PC-9 (cell line): ENCODE results near the gene MYO3B. TPM values are rescaled to one million over a fixed set of nuclear protein-coding genes. Genes with fewer than 3 reads are reported as not detected.

ENCODE experiments used
- BruUV-seq: library from RNA; stranded (reverse); fragments of 400-500 nt; replicated peaks from 2 replicates; lab custom pipeline; 2021; lab: Mats Ljungman, UMichigan
- CTCF ChIA-PET: fragments of 300-600 bp; sonication (Branson Sonifier 250); formaldehyde crosslinking; loops from one replicate; lab custom pipeline; 2022; ENCODE audit warnings: antibody characterized with exemption; lab: Charles Lee
- POLR2A ChIA-PET: fragments of 300-600 bp; sonication (Branson Sonifier 250); formaldehyde crosslinking; loops from one replicate; lab custom pipeline; 2022; ENCODE audit warnings: antibody characterized with exemption; ENCODE audit not compliant: unreplicated experiment; lab: Charles Lee
- DNase-seq, 2 experiments: peaks; one replicate each; pipeline versions ENCODE4 v3.0.0 to v3.0.0-alpha.2; 2015 to 2022; ENCODE audit warnings: mixed read lengths in 1 of 2
- H2AFZ ChIP-seq: fragments of 200-600 bp; sonication (generic); 2 replicates; pipeline ENCODE4 v1.8.1; 2017; ENCODE audit warnings: antibody characterized with exemption
- H3F3A ChIP-seq: fragments of 200-600 bp; sonication (generic); 2 replicates; pipeline ENCODE4 v1.8.1; 2017; ENCODE audit warnings: antibody characterized with exemption, mild to moderate bottlenecking, low read depth; ENCODE audit not compliant: insufficient read depth
- H3K27ac ChIP-seq: fragments of 200-600 bp; sonication (generic); 2 replicates; pipeline ENCODE4 v1.6.1; 2016; ENCODE audit warnings: mixed run types
- H3K27me3 ChIP-seq: fragments of 200-600 bp; sonication (generic); 2 replicates; pipeline ENCODE4 v1.6.1; 2016; ENCODE audit warnings: low read depth, mixed run types; ENCODE audit not compliant: insufficient read depth
- H3K36me3 ChIP-seq: fragments of 200-600 bp; sonication (generic); 2 replicates; pipeline ENCODE4 v1.6.1; 2016; ENCODE audit warnings: low read depth, mixed run types
- H3K4me1 ChIP-seq: fragments of 200-600 bp; sonication (generic); replicated peaks from 2 replicates; pipeline ENCODE4 v1.6.1; 2016; ENCODE audit warnings: mixed run types; ENCODE audit not compliant: insufficient read depth
- H3K4me2 ChIP-seq: fragments of 200-600 bp; sonication (generic); 2 replicates; pipeline ENCODE4 v1.6.1; 2017; ENCODE audit warnings: mixed run types
- H3K4me3 ChIP-seq: fragments of 200-600 bp; sonication (generic); 2 replicates; pipeline ENCODE4 v1.6.1; 2016; ENCODE audit warnings: mixed run types
- H3K79me2 ChIP-seq: fragments of 200-600 bp; sonication (generic); 2 replicates; pipeline ENCODE4 v1.6.1; 2017; ENCODE audit warnings: low read depth, mixed run types
- H3K9me2 ChIP-seq: fragments of 200-600 bp; sonication (generic); 2 replicates; pipeline ENCODE4 v1.8.1; 2017; ENCODE audit warnings: mild to moderate bottlenecking; ENCODE audit not compliant: insufficient read depth
- H3K9me3 ChIP-seq: fragments of 200-600 bp; sonication (generic); 2 replicates; pipeline ENCODE4 v1.8.1; 2016; ENCODE audit warnings: low read depth; ENCODE audit not compliant: insufficient read depth
- H4K20me1 ChIP-seq: fragments of 200-600 bp; sonication (generic); 2 replicates; pipeline ENCODE4 v1.8.1; 2017; ENCODE audit not compliant: insufficient read depth
- EZH2 ChIP-seq: fragments of 200-600 bp; sonication (generic); IDR thresholded peaks from 2 replicates; pipeline ENCODE4 v1.8.0; 2017; ENCODE audit warnings: antibody characterized with exemption, low read depth
- intact Hi-C: fragments of 100-400 bp; cut with micrococcal nuclease; formaldehyde crosslinking; loops from one replicate; pipeline ENCODE4 v1.10.0; 2022; ENCODE audit not compliant: unreplicated experiment
- total RNA-seq: library from RNA; stranded (reverse); gene quantifications from 2 replicates; pipeline ENCODE4 v1.2.3, GENCODE V29; 2021
- TF ChIP-seq, protein P1 (sequence below): fragments of 200-600 bp; sonication (generic); conservative IDR thresholded peaks from 2 replicates; pipeline ENCODE4 v1.6.1; 2017; ENCODE audit warnings: mixed run types, antibody characterized with exemption, mild to moderate bottlenecking, moderate library complexity

The MYO3B gene
- total RNA-seq, 1 experiment from 2014 or later, result 5.3 TPM

- Histone ChIP-seq H3K36me3 (no peaks in the 10 kb centered on the region), H3K4me2 (no peak overlapping the region), H3K9me2 (no peaks in the 10 kb centered on the region), H3K9me3 (no peaks in the 10 kb centered on the region), H3K27ac (no peak overlapping the region), H3K4me1 (no peaks in the 10 kb centered on the region), H2AFZ (no peak overlapping the region), H4K20me1 (no peaks in the 10 kb centered on the region), H3F3A (no peaks in the 10 kb centered on the region), H3K79me2 (no peaks in the 10 kb centered on the region), H3K27me3 (no peaks in the 10 kb centered on the region), H3K4me3 (no peak overlapping the region)
- POLR2A ChIA-PET, result interaction anchor here (0.6 kb wide), 1 partner anchor 278 kb away, joined by 6 read pairs; no protein-coding TSS in a partner anchor
- intact Hi-C loops, result no loop called here
- no peak for DNase-seq
- BruUV-seq, result no TSS peak
- CTCF ChIA-PET, result no interaction called here
- TF ChIP-seq, protein P1, sequence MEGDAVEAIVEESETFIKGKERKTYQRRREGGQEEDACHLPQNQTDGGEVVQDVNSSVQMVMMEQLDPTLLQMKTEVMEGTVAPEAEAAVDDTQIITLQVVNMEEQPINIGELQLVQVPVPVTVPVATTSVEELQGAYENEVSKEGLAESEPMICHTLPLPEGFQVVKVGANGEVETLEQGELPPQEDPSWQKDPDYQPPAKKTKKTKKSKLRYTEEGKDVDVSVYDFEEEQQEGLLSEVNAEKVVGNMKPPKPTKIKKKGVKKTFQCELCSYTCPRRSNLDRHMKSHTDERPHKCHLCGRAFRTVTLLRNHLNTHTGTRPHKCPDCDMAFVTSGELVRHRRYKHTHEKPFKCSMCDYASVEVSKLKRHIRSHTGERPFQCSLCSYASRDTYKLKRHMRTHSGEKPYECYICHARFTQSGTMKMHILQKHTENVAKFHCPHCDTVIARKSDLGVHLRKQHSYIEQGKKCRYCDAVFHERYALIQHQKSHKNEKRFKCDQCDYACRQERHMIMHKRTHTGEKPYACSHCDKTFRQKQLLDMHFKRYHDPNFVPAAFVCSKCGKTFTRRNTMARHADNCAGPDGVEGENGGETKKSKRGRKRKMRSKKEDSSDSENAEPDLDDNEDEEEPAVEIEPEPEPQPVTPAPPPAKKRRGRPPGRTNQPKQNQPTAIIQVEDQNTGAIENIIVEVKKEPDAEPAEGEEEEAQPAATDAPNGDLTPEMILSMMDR, result no peak
- TF ChIP-seq EZH2, result no peak
Measured at GRCh38 chr2:170647741-170648436, 469.9 kb downstream of the MYO3B start.

GRCh38 chr2:170651624-170652325, 473.8 kb downstream of the MYO3B start:
- Histone ChIP-seq H3K79me2 (no peaks in the 10 kb centered on the region), H2AFZ (no peak overlapping the region), H3K9me2 (no peaks in the 10 kb centered on the region), H3K4me1 (no peaks in the 10 kb centered on the region), H3K9me3 (no peaks in the 10 kb centered on the region), H3K27me3 (no peaks in the 10 kb centered on the region), H3K4me2 (no peak overlapping the region), H3K27ac (no peak overlapping the region), H3K4me3 (no peak overlapping the region), H3K36me3 (no peaks in the 10 kb centered on the region), H4K20me1 (no peaks in the 10 kb centered on the region), H3F3A (no peaks in the 10 kb centered on the region)
- BruUV-seq, result no TSS peak
- no peak for DNase-seq
- no peak for TF ChIP-seq EZH2
- TF ChIP-seq, protein P1, result no peak
- CTCF ChIA-PET, result no interaction called here
- POLR2A ChIA-PET, result no interaction called here
- intact Hi-C loops, result no loop called here

- H3F3A ChIP-seq, result no peaks in the 10 kb centered on the region
- H3K9me2 ChIP-seq, result no peaks in the 10 kb centered on the region
- H4K20me1 ChIP-seq, result no peaks in the 10 kb centered on the region
- no TSS peak for BruUV-seq
- H3K4me1 ChIP-seq, result no peaks in the 10 kb centered on the region
- intact Hi-C loops, result no loop called here
- H3K79me2 ChIP-seq, result no peaks in the 10 kb centered on the region
- no peaks in the 10 kb centered on the region for H3K9me3 ChIP-seq
- H3K27me3 ChIP-seq, result no peaks in the 10 kb centered on the region
- no peak for DNase-seq
- no peak overlapping the region for H3K4me2 ChIP-seq
- no peak overlapping the region for H2AFZ ChIP-seq
- ChIA-PET POLR2A (no interaction called here), CTCF (no interaction called here)
- H3K4me3 ChIP-seq, result no peak overlapping the region
- no peak overlapping the region for H3K27ac ChIP-seq
- TF ChIP-seq, protein P1, result no peak
- no peak for TF ChIP-seq EZH2
- no peaks in the 10 kb centered on the region for H3K36me3 ChIP-seq
Measured at GRCh38 chr2:170652637-170653417, 474.9 kb downstream of the MYO3B start.
